Smooth muscle cell of the pulmonary artery (primary cell): ENCODE measurements around the gene ZBTB46. TPM values are rescaled to one million over a fixed set of nuclear protein-coding genes. Genes with fewer than 3 reads are reported as not detected.

Experiments
- total RNA-seq: library from RNA; depleted of rRNA; stranded (reverse); fragments of >200 nt; gene quantifications from 2 replicates; pipeline ENCODE4 v1.2.3, GENCODE V29; 2014

Gene ZBTB46
- 2.7 and 4.3 TPM in 2 replicates for total RNA-seq

DNA sequence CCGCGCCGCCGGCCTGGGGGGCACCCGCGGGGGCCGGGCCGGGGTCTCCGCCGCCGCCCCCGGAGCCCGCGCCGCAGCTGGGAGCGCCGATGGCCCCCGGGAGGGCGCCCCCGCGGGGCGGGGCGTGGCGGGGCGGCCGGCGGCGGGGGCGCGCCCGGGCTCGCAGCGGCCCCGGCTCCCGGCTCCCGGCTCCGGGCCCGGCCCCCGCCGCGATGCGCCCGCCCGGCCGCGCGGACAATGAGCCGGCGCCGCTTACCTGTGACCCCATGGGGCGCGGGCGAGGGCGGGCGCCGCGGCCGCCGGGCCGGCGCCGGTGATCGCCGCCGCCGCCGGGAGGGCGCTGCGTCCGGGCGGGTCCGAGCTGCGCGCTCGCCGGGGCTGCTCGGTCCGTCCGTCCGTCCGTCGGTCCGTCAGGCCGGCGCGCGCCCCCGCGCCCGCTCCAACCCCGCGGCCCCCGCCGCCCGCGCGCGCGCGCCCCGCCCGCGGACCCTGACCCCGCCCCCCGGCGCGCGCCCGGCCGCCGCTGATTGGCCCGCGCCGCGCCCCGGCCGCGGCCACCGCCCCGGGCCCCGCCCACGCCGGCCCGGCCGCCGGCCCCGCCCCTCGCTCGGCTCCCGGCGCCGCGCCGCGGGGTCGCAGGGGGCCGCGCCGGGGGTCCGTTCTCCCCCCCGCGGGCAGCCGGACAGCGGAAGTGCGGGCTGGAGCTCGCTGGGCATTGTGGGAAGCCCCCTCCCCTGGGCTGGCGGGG is at the start of gene ZBTB46:
TSS of gene ZBTB46 (minus strand) at position 424 of the 748 bp plus-strand sequence. CDS start 40,507 bp downstream, outside the sequence.

GRCh38 chr20:63864978-63865640 is 34.0 kb upstream of the ZBTB46 start, which contains the start of gene TPD52L2:
TSS of gene TPD52L2 (plus strand) at chr20:63865270. CDS start at chr20:63865366, 96 bp downstream.

GRCh38 chr20:63861365-63861934 is 30.4 kb upstream of the ZBTB46 start, which contains the start of gene ABHD16B:
TSS of gene ABHD16B (plus strand) at chr20:63861498. CDS start at chr20:63861541, 43 bp downstream.

GRCh38 chr20:63739130-63740069 is 91.7 kb downstream of the ZBTB46 start, which contains the start of gene SLC2A4RG:
TSS of gene SLC2A4RG (plus strand) at chr20:63739776. CDS start at chr20:63739913, 137 bp downstream.

DNA sequence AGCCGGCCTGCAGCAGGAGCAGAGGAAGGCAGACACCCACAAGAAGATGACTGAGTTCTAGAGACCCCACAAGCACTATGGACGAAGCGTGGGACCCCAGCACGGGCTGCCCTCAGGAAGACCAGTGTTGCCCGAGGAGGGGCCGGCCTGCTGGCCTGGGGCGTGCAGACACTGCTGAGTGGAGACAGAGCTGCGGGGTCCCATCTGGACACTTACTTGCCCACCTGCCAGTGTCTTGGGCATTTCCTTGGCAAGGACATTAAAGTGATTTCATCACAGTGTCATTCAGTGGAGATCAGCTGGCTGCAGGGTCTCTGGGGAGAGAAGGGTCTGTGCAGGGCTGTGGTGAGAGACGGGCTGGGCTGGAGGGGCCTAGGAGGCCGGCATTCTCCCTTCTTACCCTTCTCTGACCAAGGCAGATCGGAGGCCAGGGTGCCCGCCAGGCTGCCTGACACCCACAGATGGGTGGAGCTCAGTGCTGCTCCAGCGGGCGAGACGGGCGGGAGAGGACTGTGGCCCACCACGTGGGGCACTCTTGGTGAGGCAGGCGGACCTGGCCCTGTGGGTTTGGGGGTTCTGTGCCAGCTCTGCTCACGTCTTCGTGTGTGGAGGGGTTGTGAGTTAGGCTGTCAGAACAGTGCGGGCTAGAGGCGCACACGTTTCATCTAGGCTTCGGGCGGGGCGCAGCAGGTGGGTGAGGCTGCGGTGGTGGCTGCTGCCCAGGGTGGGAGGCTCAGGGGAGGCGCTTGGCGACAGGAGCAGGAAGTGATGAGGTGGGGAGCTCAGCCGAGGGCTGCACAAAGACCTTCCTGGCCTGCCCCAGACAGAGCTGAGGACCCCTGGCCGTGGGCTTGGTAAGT is 95.0 kb downstream of the ZBTB46 start, which contains the start of gene LIME1:
TSS of gene LIME1 (plus strand) at position 806 of the 860 bp plus-strand sequence. CDS start 886 bp downstream, outside the sequence.

DNA sequence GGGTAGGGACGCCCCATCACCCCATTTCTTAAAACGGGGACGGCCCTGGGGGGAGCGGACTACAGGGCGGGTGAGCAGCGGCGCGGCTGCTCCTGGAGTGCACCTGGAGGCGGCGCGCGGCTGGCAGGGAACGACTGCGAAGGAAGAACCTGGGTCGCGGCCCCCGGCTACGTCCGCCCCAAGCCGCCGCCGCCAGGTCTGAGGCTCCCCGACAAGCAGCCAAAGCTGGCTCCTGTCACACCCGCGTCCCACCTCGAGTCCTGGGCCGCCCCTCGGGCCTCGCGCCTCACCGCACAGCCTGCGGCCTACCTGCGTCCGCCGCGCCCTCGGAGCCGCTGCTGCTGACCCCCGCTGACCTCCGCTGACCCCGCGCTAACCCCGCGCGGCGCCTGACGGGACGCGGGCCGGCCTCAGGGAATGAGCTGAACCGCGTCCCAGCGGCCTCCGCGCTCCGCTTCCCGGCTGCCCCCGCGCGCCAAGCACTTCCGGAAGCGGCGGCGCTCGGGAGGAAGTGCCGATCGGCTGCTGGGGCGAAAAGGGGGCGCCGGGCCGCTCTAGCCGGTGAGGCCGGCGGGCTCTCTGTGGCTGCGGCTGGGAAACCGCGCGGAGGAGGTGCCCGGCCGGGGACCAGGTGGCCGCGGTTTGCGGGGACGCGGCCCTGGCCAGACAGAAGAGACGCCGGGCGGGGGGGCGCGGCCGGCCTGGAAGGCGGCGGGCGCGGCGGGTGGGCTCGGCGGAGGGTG is 123.3 kb downstream of the ZBTB46 start, which contains the start of the genes ARFRP1 and ZGPAT:
TSS of gene ARFRP1 (minus strand) at position 419 of the 743 bp plus-strand sequence. CDS start 885 bp downstream, outside the sequence.
TSS of gene ZGPAT (plus strand) at position 482 of the 743 bp plus-strand sequence. CDS start 542 bp downstream, outside the sequence.

DNA sequence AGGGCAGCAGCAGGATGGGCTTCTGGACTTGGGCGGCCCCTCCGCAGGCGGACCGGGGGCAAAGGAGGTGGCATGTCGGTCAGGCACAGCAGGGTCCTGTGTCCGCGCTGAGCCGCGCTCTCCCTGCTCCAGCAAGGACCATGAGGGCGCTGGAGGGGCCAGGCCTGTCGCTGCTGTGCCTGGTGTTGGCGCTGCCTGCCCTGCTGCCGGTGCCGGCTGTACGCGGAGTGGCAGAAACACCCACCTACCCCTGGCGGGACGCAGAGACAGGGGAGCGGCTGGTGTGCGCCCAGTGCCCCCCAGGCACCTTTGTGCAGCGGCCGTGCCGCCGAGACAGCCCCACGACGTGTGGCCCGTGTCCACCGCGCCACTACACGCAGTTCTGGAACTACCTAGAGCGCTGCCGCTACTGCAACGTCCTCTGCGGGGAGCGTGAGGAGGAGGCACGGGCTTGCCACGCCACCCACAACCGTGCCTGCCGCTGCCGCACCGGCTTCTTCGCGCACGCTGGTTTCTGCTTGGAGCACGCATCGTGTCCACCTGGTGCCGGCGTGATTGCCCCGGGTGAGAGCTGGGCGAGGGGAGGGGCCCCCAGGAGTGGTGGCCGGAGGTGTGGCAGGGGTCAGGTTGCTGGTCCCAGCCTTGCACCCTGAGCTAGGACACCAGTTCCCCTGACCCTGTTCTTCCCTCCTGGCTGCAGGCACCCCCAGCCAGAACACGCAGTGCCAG is 134.3 kb downstream of the ZBTB46 start, which contains the start of gene TNFRSF6B:
TSS of gene TNFRSF6B (plus strand) at position 25 of the 729 bp plus-strand sequence. CDS start at position 141, 116 bp downstream.

Other genes with a start within 250 kb of the ZBTB46 start
- 11.6 and 12.7 TPM in 2 replicates for gene GMEB2, start 204.2 kb downstream of the ZBTB46 start, total RNA-seq
- 5.2 and 20.7 TPM in 2 replicates for gene STMN3, start 177.8 kb downstream of the ZBTB46 start, total RNA-seq
- 11.9 and 22.5 TPM in 2 replicates for gene RTEL1, start 173.0 kb downstream of the ZBTB46 start, total RNA-seq
- 0.98 and 21.2 TPM in 2 replicates for gene TNFRSF6B, start 134.6 kb downstream of the ZBTB46 start, total RNA-seq
- 37.9 and 42.8 TPM in 2 replicates for gene ARFRP1, start 123.3 kb downstream of the ZBTB46 start, total RNA-seq
- 12.3 and 17.9 TPM in 2 replicates for gene ZGPAT, start 123.2 kb downstream of the ZBTB46 start, total RNA-seq
- gene LIME1, start 94.6 kb downstream of the ZBTB46 start, total RNA-seq: 3.1 and 5.2 TPM in 2 replicates
- gene SLC2A4RG, start 91.5 kb downstream of the ZBTB46 start, total RNA-seq: 20.9 and 27.9 TPM in 2 replicates
- not detected in 2 replicates for gene ABHD16B, start 30.2 kb upstream of the ZBTB46 start, total RNA-seq
- 130 and 135 TPM in 2 replicates for gene TPD52L2, start 34.0 kb upstream of the ZBTB46 start, total RNA-seq
- 75.9 and 96.0 TPM in 2 replicates for gene DNAJC5, start 63.9 kb upstream of the ZBTB46 start, total RNA-seq
- gene UCKL1, start 125.2 kb upstream of the ZBTB46 start, total RNA-seq: 22.9 and 33.0 TPM in 2 replicates
- gene ZNF512B, start 138.7 kb upstream of the ZBTB46 start, total RNA-seq: 11.9 and 15.3 TPM in 2 replicates
- gene SAMD10, start 148.4 kb upstream of the ZBTB46 start, total RNA-seq: 2.3 and 3.6 TPM in 2 replicates
- gene PRPF6, start 149.9 kb upstream of the ZBTB46 start, total RNA-seq: 55.1 and 63.7 TPM in 2 replicates
- gene C20orf204, start 204.9 kb upstream of the ZBTB46 start, total RNA-seq: 0.65 and 0.76 TPM in 2 replicates
- gene SOX18, start 218.4 kb upstream of the ZBTB46 start, total RNA-seq: 0.07 TPM in 2 replicates
- gene TCEA2, start 231.9 kb upstream of the ZBTB46 start, total RNA-seq: 27.9 and 34.3 TPM in 2 replicates
- 7.7 and 14.5 TPM in 2 replicates for gene RGS19, start 248.3 kb upstream of the ZBTB46 start, total RNA-seq
- 2.3 and 2.4 TPM in 2 replicates for gene OPRL1, start 248.8 kb upstream of the ZBTB46 start, total RNA-seq